ENCODE data around the gene RBBP8NL.
"Not testable (repeated sequence)": the region's sequence is repeated elsewhere in the genome, so short reads cannot be mapped to it uniquely, and the experiment has no call there.

RBBP8NL gene

DNA sequence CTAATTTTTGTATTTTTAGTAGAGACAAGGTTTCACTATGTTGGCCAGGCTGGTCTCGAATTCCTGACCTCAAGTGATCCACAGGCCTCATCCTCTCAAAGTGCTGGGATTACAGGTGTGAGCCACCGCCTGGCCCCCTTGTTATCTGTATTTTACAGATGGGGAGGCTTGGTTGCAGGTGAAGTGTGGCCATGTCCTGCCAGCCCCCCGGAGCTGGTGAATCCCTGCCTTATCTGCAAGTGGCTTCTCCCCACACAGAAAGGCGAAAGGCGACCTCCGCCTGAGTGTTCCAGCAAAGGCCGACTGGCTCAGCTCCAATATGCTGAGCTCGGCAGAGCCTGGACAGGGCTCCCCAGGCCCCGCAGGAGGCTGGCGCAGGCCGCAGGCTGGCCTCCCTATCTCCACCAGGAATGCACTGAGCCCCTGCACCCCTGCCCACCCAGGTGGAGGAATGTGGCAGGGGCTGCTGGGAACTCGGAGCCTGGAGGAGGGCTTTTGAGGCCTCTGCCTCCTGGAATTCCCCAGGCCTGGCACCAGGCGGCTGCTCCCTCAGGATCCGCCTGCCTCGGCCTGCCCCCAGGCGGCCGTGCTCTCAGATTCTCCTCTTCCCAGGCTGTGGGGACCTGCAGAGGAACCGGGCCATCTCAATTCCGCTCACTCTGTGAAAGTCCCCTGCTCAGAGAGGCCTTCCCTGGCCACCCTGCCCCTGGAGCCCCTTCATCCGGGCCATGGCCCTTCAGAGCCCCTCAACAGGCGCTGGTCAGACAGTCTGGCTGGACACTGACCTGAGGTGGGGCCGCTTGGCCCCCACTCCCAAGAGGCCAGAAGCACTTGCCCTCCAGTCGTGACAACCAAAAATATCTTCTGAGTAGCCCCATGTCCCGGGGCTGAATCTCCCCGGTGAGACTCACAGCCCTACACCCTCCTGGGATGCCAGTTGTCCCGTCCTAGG lies 51.0 kb downstream of the RBBP8NL start:
- DNase-seq (ENCODE audit: low read depth in 3 of 3): no peak

DNA sequence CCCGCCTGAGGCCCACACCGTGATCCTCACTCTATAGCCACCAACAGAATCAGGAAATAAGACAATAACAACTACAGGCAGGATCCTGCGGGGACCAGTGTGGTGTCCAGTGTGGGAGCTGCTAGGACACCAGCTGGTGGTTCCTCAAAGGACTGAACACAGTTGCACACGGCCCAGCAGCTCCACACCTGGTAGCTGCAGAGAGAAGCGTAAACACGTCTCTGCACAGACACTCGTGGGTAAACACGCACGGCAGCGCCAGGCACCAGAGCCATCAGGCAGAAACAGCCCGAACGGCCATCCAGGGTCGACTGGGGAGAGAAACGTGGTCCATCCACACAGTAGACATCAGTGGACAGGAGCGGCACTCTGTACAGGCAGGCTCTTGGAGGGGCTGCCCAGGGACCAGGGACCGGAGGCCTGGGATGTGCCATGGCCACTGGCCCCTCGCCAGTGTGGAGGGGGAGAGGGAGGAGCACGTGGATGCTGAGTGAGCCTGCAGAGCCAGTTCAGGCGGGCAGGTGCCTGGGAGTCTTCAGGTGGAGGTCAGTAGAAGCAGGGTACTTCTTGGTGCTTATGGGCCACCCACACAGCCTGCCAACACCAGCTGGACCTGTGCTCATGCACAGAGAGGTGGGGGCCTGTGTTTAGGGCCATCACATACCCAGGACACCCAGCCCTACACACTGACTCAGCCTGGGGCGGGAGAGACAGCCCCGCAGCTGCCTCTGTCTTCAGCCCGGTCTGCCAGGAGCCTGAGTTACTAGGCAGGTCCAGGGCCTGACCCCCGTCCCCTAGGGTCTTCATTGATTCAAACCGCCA lies 52.8 kb downstream of the RBBP8NL start:
- DNase-seq (ENCODE audit: low read depth in 3 of 3): no peak

DNA sequence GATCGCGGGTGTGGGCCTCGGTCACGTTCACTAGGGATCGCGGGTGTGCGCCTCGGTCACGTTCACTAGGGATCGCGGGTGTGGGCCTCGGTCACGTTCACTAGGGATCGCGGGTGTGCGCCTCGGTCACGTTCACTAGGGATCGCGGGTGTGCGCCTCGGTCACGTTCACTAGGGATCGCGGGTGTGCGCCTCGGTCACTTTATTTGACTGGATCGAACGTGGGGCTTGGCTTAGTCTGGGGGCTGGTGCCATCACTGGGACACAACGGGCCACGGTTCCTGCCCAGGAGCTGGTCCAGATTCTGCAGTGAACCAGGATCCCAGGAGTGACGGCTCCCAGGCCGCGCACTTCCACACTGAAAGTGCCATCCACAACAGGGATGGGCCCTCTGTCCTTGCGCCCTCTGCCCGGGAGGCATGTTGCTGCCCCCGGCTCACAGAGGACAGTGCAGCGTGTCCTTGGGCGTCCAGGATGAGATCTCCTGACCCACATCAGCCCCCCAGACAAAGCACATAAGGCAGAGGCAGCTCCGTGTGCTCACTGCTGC lies 53.6 kb downstream of the RBBP8NL start:
- not testable (repeated sequence) for DNase-seq (ENCODE audit: low read depth in 3 of 3)

DNA sequence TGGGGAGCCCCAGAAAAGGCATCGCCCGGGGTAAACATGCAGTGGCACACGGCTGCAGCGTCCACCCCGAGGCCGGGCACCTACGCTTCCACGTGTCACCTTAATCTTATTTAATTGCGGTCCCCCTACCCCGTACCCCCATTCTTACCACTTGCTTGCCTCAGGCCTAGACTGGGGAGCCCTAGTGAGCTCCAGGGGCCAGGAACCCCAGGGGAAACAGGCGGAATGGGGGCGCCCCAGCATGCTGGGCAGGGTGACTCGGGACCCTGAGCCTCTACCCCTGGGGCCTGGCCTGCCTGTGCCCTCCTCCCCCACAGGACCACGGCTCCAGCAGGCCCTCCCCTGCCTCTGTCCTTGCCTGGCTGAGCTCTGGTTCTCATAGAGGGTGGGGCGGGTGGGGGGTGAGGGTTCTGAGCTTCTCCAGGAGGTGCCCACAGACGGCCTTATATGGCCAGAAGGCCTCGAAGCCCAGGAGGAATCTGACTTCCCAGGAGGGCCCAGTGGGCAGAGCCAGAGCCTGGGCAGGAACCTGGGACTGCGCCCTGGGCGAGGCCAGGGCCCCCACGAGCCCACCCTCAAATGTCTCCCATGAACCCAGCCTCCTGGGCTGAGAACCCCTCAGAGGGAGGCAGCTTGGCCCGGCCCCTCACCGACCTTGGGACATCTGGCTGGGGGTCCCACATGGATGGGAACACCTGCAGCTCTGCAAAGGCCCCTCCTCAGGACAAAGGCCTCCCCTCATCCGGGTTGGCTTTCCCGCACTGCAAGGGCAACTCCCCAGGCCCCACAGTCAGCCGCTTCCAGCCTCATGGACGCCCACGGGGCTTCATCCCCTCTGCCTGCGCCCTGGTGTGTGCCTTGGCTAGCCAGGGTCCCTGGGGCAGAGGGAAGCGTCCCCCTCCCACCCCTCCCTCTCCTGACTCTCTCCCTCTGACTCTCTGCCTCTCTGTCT lies 55.0 kb downstream of the RBBP8NL start:
- no peak for DNase-seq (ENCODE audit: low read depth in 3 of 3)

DNA sequence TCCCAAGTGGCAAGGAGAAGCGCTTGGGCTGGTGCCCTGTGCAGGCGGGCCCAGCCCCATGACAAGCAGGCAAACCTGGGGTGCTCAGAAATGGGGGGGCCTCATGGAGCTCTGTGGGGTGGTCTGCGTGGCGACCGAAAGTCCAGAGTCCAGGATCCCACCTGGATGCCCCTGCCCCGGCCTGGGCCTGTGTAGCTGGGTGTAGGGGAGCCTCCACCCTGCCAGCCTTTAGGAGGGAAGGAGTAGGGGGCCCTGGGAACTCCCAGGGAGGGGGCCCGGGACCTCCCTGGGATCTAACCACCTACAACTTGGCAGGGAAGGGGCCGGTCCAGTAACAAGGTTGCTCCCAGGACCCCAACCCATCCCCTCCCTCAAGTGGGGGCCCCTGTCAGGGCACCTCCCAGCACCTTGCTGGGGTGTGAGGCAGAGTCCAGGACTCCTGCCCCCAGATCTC lies 55.7 kb downstream of the RBBP8NL start:
- DNase-seq (ENCODE audit: low read depth in 3 of 3): no peak

DNA sequence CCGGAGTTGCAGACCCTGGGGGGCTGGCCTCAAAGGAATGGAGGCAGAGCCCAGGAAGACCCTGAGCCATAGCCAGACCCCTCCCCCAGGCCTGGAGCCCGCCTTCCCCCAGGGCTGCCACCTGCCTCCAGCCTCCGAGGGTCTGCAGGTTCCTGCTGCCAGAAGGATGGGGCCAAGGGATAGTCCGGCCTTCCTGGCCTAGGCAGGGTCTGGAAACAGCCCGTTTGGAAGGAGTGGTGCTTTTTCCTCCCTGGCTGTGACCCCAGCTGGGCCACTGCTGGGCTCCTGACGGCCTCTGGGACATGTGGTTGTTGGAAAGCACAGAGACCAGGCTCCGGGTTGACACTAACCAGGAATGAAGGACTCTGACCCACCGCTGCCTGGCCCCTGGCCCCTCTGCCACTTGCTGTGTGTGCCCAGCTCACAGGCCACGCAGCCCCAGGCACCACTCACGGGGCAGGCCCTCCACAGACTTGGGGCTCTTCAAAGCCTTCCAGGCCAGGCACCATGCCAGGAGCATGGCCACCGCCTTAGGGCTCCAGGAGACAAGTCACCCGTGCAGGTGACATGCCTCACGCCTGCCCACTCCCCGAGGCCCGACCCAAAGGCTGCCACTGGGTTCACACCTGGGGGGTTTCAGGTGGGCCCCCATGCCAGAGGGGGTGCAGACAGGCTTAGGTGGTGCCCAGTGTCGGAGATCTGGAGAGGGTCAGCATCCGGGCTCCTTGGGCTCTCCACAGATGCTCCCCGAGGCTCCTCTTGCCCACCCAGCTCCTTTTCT lies 56.3 kb downstream of the RBBP8NL start:
- DNase-seq (ENCODE audit: low read depth in 3 of 3): no peak

DNA sequence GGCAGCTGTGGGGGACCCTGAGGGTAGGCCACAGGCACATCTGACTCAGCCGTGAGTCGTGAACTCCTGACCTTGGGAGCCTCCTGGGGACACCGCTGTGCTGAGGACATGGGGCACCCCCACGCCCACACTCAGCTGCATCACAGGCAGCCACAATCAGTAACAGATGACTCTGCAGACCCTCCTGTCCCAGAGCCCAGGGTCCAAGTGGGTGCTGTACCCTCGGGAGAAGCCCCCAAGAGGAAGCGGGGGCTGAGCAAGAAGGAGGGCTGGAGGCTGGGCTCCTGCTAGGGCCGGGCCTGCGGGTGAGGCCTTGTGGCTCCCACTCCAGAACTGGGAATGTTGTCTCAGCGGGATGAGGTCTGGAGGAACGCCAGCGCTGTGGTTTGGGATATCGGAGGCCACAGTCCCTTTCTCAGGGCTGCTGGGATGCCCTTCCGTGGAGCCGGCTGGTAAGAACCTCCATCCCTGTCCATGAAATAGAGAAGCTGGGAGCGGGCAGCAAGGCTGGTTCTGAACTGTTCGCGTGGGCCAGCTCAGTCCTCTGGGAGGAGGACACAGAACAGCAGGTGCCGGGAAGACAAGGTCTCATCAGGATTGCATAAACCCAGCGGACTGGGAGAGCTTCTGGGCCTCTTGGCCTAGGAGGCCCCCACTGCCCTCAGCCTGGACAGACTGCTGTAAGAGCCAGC lies 57.1 kb downstream of the RBBP8NL start:
- DNase-seq (ENCODE audit: low read depth in 3 of 3): peak in 1 of 3 experiments; percentile 47

DNA sequence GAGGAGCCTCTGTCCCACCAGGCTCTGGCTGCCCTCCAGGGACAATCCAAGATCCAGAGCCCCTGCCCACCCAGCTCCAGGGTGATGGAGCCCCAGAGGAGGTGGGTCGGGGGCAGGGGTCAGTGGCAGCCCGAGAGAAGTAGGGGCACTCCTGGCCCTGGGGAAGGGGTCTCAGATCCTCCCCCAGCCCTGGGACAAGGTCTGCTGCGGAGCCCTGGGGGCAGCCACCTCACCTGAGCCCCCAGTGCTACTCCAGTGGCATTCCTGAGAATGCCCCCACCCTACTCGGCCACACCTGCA lies 57.6 kb downstream of the RBBP8NL start:
- DNase-seq (ENCODE audit: low read depth in 3 of 3): no peak

DNA sequence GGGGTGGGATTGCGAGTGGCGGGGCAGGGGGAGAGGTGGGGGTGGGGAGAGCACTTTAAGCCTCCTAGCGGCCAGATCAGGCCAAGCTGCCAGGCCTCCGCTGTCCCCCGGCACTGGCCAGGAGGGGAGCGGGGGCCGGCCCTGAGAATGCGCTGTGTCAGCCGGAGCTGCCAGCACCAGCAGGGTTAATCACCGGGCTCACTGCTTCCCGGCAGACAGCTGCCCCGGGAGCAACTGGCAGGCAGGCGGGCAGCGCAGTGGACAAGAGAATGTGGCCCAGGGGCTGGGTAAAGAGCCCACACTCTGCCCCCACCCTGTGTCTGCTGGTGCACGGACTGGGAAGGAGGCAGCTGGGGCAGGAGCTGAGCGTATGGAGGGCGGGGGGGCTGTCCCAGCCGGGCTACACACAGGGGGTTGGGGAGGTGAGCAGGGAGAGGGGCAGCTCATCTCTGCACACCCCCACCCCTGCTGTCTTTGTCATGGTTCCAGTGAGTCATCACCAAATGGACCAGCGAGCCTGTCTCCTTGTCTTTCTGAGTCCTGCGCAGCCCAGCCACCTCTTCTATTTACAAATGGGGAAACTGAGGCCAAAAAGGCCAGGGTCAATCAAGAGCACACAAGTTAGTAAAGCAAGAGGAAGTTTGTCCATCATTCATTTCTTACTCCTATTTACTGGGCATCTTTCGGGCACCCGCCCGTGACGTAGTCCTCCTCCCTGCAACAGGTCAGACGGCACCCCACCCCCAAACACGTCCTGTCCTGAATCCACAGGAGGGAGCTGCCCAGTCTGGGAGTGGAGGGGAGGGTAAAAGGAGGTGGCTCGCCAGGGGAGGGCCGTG lies 58.1 kb downstream of the RBBP8NL start:
- DNase-seq (ENCODE audit: low read depth in 3 of 3): no peak

DNA sequence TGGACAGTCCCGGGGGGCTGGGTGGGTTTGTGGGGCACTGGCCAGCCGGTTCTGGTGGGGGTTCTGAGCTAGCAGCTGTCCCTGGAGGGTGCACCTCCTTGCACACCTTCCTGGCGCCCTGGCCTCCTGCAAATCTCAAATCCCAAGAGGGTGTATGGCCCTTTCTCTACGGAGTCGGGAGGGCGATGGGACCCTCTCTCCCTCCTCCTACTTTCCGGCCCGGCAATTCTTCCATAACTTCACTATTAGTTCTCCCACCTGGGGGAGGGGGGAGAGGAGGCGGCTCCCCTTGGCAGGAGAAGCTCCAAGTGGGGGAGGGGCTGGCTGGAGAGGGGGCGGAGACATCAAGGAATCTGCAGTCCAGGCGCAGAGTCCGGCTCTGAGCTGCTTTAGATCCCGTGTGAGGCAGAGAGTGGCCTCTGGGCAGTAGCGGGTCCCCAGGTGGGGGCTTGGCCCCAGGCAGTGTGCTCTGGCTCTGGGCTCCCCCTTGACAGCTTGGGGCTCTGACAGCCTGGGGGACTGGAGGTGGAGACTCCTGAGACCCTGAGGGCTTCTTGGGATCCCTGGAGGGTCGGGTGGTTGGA lies 58.9 kb downstream of the RBBP8NL start:
- no peak for DNase-seq (ENCODE audit: low read depth in 3 of 3)

DNA sequence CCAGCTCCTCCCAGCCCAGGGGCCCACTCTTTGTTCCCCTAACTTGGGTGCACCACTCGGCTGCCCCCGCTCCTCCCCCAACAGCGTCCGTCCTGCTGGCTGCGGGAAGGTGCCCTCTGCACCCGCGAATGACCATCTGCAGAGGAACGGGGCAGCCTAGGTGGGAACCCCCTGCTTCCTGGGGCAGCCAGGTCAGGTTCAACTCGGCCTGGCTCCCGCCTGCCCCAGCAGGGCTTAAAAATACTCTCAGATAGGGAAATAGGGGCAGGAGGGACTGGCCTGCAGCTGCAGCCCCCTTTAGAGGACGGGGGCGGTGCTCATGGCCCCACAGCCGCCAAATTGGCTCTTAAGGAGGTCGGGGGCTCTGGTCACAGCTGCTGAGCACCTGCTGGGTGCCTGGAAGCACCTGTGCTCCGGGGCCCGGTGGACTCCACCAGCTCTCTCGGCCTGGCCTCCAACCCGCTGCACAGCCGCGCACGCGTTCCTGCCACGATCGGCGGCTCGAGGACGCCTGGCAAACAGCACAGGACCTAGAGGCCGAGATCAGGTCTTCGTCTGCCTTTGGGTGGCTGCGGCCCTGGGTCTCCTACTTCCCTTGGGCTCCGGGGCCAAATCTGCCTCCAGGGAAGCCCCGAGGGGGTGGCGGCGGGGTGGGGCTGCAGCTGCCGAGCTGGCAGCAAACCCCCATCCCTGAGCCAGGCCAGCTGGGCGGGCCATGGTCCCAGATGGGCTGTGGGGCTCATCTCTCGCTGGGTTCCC lies 59.5 kb downstream of the RBBP8NL start:
- DNase-seq (ENCODE audit: low read depth in 3 of 3): no peak

DNA sequence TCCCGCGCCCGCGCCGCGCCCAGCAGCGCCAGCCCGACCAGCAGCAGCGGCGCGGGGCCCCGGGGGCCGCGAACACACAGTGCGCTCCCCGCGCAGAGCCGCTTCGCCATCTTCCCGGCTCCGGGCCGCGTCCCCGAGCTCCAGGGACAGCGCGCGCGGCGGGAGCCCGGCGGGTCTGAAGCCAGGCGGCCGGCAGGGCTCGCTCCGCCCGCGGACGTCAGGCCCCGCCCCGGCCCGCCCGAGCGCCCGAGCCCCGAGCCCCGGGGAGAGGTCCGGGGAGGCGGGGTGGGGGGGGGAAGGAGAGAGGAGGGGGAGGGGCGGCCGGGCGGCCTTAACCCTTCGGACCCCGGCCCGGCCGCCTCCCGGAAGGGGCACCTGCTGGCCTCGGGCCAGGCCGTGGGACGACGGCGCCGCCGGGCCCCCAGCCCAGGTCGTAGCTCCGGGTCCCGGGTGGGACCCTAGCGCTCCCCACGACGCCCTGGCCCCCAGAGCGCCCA lies 60.2 kb downstream of the RBBP8NL start, which contains the start of gene LAMA5:
Gene LAMA5 (minus strand): TSS at position 177 of the 497 bp plus-strand sequence. CDS start 67 bp downstream, at position 110.
- DNase-seq (ENCODE audit: low read depth in 3 of 3): no peak

DNA sequence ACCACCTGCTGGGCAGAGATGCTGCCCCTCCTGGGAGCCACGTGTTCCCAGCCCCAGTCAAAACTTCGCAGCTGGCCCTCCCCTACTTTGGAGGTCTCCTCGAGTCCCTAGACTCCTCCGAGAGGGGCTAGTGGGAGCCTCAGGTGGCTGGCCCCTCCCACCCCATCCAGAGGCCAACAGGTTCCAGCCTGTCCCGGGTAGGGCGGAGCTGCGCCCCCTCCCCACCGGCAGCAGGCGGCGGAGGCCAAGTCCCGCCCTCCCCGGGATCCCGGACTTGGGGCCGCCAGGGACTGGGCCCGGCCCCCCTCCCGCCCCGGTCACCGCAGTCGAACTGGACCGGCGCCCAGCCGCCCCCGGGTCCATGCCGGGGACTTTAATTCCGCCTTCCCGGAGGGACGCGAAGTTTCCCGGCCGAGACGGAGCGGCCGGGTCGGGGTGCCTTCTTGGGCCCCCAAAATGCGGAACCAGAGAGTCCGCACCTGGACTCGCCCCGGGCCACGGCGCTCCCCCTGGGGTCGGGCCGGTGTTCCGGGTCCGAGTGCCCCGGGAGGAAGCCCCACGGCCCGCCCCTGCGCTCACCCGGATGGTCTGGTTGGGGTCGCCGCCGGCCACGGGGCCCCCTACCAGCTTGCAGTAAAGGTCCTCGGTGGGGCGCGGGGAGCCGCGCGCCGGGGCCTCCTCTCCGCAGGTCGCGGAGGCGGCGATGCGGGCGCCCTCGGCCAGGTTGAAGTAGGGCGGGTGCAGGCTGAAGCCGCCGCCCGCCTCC lies 60.8 kb downstream of the RBBP8NL start:
- no peak for DNase-seq (ENCODE audit: low read depth in 3 of 3)

DNA sequence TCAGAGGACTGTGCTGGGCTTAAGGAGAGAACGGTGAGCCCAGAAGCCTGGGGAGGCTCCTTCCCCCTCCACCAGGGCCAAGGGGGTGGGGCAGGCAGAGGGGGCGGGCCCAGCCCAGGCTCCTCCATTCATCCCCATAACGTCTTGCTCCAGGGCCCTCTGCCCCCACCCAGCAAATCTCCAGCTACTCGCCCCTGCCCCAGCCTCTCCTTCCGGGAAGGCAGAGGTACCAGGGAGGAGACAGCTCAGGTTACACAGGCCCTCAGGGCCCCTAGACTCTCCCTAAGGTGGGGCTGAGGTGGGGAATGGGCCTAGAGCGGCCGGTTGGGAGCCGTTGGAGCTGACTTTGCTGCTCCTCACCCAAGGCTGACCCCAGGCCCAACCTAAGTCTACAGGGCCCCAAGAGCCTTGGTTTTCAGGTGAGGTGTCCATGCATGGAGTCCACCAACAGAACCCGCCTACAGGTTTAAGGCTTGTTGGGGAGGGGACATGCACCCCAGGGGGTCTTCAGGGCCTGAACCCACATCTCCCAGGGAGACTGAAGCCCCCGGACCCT lies 61.4 kb downstream of the RBBP8NL start:
- DNase-seq (ENCODE audit: low read depth in 3 of 3): no peak

DNA sequence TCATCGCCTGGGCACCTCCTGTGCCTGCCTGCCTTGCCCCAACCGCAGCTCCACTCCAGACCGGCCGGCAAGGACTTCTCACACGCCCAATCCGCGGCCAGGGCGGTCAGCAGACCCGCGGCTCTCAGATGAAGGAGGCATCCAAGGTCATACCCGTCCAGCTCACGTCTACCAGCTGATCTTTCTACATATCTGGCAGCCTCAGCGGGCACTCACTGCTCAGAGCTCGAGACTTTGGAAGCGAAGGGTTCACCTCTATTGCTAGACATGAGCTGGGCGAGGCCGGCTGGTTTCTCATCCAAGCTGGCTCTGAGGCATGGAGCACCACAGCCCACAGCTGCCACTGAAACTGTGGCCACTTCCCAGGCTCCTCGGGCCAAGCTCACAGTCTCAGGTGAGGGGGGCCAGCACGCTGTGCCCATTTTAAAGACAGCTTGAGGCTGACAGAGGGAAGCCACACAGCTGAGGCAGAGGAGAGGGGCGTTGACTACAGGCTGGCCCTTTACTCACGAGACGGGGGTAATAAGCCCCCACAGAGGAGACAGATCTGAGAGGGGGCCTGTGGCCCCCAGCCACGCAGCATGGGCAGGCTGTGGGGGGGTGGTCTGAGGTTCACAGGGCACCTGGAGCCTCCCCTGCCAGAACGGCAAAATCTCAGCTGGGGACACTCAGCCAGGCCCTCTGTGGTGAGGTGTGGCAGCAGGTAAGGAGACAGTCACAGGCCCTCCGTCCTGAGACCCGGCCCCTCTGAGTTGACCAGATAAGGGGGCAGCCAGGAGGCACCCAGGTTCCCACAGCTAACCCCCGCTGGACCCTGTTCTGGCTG lies 62.2 kb downstream of the RBBP8NL start:
- no peak for DNase-seq (ENCODE audit: low read depth in 3 of 3)
